NCI-H146 treated with DMSO at 0.1 percent for 48 hours (cell line): ENCODE measurements around the gene DYNLT4.
"Not testable (repeated sequence)": the region's sequence is repeated elsewhere in the genome, so short reads cannot be mapped to it uniquely, and the experiment has no call there.

Source experiments
- DNase-seq: peaks from one replicate; lab custom pipeline; 2025; ENCODE audit not compliant: unreplicated experiment; lab: John Stamatoyannopoulos, UW

Gene DYNLT4

GRCh38 chr1:44828841-44829440, 21.8 kb upstream of the DYNLT4 start:
- no peak for DNase-seq

- DNase-seq, result no peak
These were observed 21.0 kb upstream of the DYNLT4 start for GRCh38 chr1:44828003-44828651.

- no peak for DNase-seq
These were observed 20.2 kb upstream of the DYNLT4 start for GRCh38 chr1:44827197-44828002.

GRCh38 chr1:44826375-44827196, 19.4 kb upstream of the DYNLT4 start:
- DNase-seq, result no peak

- not testable (repeated sequence) for DNase-seq
These were observed 17.2 kb upstream of the DYNLT4 start for GRCh38 chr1:44824392-44824791.

GRCh38 chr1:44822981-44823451, 15.9 kb upstream of the DYNLT4 start:
- no peak for DNase-seq

GRCh38 chr1:44822131-44822701, 15.1 kb upstream of the DYNLT4 start:
- DNase-seq, result no peak

GRCh38 chr1:44821240-44821715, 14.1 kb upstream of the DYNLT4 start:
- DNase-seq, result no peak

GRCh38 chr1:44820328-44821239, 13.4 kb upstream of the DYNLT4 start:
- DNase-seq, result no peak

- DNase-seq, result no peak
These were observed 12.6 kb upstream of the DYNLT4 start for GRCh38 chr1:44819608-44820327.

- no peak for DNase-seq
These were observed 12.1 kb upstream of the DYNLT4 start for GRCh38 chr1:44819196-44819607.

- DNase-seq, result no peak
These were observed 10.8 kb upstream of the DYNLT4 start for GRCh38 chr1:44817771-44818495.

- DNase-seq, result no peak
These were observed 10.2 kb upstream of the DYNLT4 start for GRCh38 chr1:44817307-44817706.

- not testable (repeated sequence) for DNase-seq
These were observed 8.8 kb upstream of the DYNLT4 start for GRCh38 chr1:44815926-44816325.

- no peak for DNase-seq
These were observed 5.8 kb upstream of the DYNLT4 start for GRCh38 chr1:44812822-44813543.

- DNase-seq, result no peak
These were observed 4.1 kb upstream of the DYNLT4 start for GRCh38 chr1:44811234-44811633.

- DNase-seq, result not testable (repeated sequence)
These were observed 3.6 kb upstream of the DYNLT4 start for GRCh38 chr1:44810762-44811105.
